ENCODE results near the gene TLE1. TPM values are rescaled to one million over a fixed set of nuclear protein-coding genes. Genes with fewer than 3 reads are reported as not detected.
A peak's percentile ranks its signal among the peaks of the same experiment; 100 is the strongest.
"Not testable (repeated sequence)": the region's sequence is repeated elsewhere in the genome, so short reads cannot be mapped to it uniquely, and the experiment has no call there.

Gene TLE1
- total RNA-seq, 1 donor from 2014 or later, result 124 TPM

DNA sequence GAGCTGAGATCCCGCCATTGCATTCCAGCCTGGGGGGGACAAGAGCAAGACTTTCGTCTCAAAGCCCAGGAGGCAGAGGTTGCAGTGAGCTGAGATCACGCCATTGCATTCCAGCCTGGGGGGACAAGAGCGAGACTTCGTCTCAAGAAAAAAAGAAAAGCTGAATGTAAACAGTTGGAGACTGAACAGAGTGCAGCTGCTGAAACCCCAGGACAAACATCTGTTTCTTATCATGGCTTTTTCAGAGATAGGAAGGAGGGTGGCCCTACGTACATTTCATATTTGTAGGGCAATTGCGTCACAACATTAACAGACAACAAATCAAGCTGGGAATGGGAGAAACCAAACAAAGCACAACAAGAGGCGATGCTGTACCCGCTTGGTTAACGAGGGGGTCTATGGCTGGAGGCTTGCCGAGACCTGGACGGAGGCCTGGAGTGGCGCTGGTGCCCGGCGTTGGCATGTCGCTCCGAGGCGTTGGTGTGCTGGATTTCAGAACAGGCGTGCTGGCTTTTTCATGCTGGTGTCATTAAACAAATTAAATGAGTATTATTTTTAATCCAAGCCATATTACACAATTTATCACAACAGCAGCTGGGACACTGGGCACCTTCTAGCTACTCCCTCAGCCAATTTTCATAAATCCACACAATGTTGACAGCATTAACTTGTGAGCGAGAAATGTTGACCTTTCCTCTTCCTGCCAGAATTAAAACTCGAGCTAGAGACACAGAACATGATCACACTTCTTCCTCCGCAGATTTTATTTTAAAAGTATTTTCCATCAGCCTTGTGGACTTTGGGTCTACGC, 76.1 kb downstream of the TLE1 start:
- H3K4me3 ChIP-seq (ENCODE audit: low read depth, low read length), result no peak overlapping the region
- TF ChIP-seq, protein P1, sequence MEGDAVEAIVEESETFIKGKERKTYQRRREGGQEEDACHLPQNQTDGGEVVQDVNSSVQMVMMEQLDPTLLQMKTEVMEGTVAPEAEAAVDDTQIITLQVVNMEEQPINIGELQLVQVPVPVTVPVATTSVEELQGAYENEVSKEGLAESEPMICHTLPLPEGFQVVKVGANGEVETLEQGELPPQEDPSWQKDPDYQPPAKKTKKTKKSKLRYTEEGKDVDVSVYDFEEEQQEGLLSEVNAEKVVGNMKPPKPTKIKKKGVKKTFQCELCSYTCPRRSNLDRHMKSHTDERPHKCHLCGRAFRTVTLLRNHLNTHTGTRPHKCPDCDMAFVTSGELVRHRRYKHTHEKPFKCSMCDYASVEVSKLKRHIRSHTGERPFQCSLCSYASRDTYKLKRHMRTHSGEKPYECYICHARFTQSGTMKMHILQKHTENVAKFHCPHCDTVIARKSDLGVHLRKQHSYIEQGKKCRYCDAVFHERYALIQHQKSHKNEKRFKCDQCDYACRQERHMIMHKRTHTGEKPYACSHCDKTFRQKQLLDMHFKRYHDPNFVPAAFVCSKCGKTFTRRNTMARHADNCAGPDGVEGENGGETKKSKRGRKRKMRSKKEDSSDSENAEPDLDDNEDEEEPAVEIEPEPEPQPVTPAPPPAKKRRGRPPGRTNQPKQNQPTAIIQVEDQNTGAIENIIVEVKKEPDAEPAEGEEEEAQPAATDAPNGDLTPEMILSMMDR (conservative IDR thresholded peaks at IDR 0.05; ENCODE audit: low read depth, low read length), result no peak
- no peak for DNase-seq (ENCODE audit: low read depth)

- DNase-seq (ENCODE audit: low read depth), result no peak
- TF ChIP-seq, protein P1 (conservative IDR thresholded peaks at IDR 0.05; ENCODE audit: low read depth, low read length), result no peak
- H3K4me3 ChIP-seq (ENCODE audit: low read depth, low read length), result no peak overlapping the region
These were observed 77.7 kb downstream of the TLE1 start for GRCh38 chr9:81611664-81612063.

DNA sequence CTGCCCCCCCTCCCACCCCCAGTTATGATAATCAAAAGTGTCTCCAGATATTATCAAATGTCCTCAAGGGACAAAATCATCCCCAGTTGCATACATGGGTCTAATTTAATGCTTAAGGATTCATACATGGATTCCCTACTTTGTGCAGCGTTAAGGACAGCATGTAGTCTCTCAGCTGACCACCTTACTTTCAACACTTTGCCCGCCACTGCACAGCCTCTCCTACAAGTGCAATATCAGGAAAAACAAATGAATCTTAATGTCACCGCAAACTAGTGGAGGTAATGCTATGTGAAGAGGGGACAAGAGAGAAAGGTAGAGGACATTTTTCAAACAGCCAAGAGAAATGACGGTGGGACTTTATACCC, 78.6 kb downstream of the TLE1 start:
- DNase-seq (ENCODE audit: low read depth), result no peak
- TF ChIP-seq, protein P1 (conservative IDR thresholded peaks at IDR 0.05; ENCODE audit: low read depth, low read length), result no peak
- no peak overlapping the region for H3K4me3 ChIP-seq (ENCODE audit: low read depth, low read length)

DNA sequence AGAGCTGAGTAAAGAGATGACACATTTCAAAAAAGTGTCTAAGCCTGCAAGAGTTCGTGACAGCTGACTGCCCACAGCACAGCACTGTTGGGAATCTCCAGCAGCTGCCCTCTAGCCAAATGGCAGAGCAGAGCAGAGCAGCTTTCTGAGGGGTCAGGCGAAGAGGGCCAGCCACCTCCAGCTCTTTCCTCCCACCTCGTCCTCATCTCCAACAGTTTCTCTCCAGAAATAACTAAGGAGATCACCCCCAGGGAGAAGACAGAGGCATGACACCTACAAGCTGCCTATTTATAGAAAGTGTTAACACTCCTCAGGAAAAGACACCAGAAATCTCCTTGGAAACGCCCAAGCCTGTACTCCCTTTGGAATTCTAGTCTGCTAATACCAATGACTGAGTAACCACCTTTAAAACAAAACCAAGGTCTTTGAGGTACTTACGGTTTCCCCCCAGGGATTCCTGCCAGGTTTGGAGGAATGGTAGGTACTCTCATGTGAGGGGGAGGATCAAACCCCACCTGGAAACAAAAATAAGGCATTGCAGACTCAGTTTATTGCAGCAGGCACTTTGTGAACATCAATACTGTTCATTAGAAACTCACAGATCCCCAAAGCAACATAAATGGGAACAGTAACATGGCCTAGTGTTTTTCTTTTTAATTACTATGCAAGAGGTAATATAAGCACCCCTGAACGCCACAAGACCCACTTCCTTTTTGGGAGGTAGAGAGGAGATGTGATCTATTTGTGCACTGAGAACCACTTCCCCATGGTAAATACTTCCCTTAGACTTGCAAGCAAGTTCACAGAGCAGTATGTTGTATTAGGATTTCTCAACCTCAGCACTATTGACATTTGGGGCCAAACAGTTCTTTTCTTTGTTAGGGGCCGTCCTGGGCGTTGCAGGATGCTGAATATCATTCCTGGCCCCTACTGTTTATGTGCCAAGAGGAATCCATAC, 79.3 kb downstream of the TLE1 start:
- H3K4me3 ChIP-seq (ENCODE audit: low read depth, low read length), result no peak overlapping the region
- no peak for DNase-seq (ENCODE audit: low read depth)
- TF ChIP-seq, protein P1 (conservative IDR thresholded peaks at IDR 0.05; ENCODE audit: low read depth, low read length), result peak; percentile 19

DNA sequence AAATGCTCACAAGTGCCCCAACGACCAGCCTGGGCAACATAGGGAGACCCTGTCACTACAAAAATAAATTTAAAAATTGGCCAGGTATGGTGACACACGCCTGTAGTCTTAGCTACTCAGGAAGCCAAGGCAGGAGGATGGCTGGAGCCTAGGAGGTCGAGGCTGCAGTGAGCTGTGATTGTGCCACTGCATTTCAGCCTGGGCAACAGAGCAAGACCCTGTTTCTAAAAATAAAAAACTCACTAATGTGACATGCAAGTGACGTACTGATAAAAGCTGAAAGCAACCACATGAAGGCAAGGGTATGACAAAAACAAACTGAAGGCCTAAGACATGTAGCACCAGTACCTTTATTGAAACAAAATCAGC, 81.1 kb downstream of the TLE1 start:
- TF ChIP-seq, protein P1 (conservative IDR thresholded peaks at IDR 0.05; ENCODE audit: low read depth, low read length), result no peak
- H3K4me3 ChIP-seq (ENCODE audit: low read depth, low read length), result no peak overlapping the region
- DNase-seq (ENCODE audit: low read depth), result no peak

DNA sequence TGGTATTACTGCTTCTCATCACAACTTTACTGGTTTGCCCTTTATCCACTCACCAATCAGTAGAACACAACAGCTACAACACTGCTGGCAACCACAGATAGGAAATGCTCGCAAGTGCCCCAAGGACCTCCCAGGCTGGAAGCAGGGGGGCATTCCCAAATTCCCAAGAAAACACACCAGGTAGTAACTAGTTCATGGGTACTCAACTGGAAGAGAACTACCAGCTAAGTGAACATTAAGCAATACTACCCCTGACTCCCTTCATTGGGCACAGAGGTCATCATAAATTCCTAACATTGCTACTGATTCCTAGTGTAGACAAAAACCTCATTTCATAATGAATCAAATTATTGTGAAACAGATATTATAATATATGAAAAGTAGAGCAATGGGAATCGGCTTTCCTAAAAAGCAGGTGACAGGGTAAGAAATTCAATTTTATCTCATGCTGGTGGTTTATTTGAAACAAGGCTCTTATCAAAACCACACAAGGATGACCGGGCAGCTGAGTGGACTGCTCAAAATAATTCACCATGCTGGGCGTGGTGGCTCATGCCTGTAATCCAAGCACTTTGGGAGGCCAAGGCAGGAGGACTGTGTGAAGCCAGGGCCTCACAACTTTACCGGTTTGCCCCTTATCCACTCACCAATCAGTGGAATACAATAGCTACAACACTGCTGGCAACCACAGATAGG, 81.6 kb downstream of the TLE1 start:
- TF ChIP-seq, protein P1 (conservative IDR thresholded peaks at IDR 0.05; ENCODE audit: low read depth, low read length), result no peak
- H3K4me3 ChIP-seq (ENCODE audit: low read depth, low read length), result no peak overlapping the region
- peak; percentile 91 for DNase-seq (ENCODE audit: low read depth)

- not testable (repeated sequence) for DNase-seq (ENCODE audit: low read depth); H3K4me3 ChIP-seq (ENCODE audit: low read depth, low read length)
These were observed 83.1 kb downstream of the TLE1 start for GRCh38 chr9:81606261-81606660.
